HCT116 (cell line): ENCODE data around the gene GORASP1. TPM values are rescaled to one million over a fixed set of nuclear protein-coding genes. Genes with fewer than 3 reads are reported as not detected.

Experiments used
- ATAC-seq: fragments of 200-7000 bp; cut with Tn5 transposase; 2 replicates; pipeline ENCODE4 v1.9.1; 2020; ENCODE audit warnings: mild to moderate bottlenecking, moderate library complexity
- BruUV-seq: library from RNA; stranded (reverse); fragments of 400-500 nt; replicated peaks from 2 replicates; lab custom pipeline; 2021; lab: Mats Ljungman, UMichigan
- CTCF ChIA-PET: fragments of 300-600 bp; sonication (Branson Sonifier 250); formaldehyde crosslinking; loops from one replicate; lab custom pipeline; 2021; ENCODE audit warnings: antibody characterized with exemption; lab: Charles Lee
- POLR2A ChIA-PET: fragments of 300-600, 350-600 bp; sonication (Branson Sonifier 250); formaldehyde crosslinking; loops from one replicate; lab custom pipeline; 2021; ENCODE audit warnings: antibody characterized with exemption; lab: Charles Lee
- RAD21 ChIA-PET, 2 experiments: fragments of 300-600 bp; sonication (Branson Sonifier 250); formaldehyde crosslinking; loops; one replicate each; lab custom pipeline; 2023; ENCODE audit warnings: low total read pairs in 2 of 2; ENCODE audit not compliant: uncharacterized antibody in 2 of 2, unreplicated experiment in 2 of 2, low non-redundant PET in 1 of 2; lab: Charles Lee
- DNase-seq: peaks from one replicate; pipeline ENCODE4 v3.0.0-alpha.2; 2010; ENCODE audit warnings: low read depth, low spot score
- H2AFZ ChIP-seq: fragments of 200-600 bp; shearing (Covaris generic), sonication (generic); 2 replicates; pipeline ENCODE4 v1.6.1; 2017; ENCODE audit warnings: low read depth, mixed run types, mixed read lengths, antibody characterized with exemption, low read length; ENCODE audit not compliant: poor library complexity, severe bottlenecking
- H3K27ac ChIP-seq: 2 replicates; pipeline ENCODE4 v1.5.1; 2012; ENCODE audit warnings: low read depth, low read length
- H3K27me3 ChIP-seq: fragments of 200-600 bp; sonication (generic); 2 replicates; pipeline ENCODE4 v1.6.1; 2016; ENCODE audit warnings: mixed run types, low read length, mixed read lengths; ENCODE audit not compliant: insufficient read depth
- H3K36me3 ChIP-seq, 2 experiments: fragments of 200-500 bp in 1 of 2; fragments of 200-600 bp in 1 of 2; sonication (Bioruptor generic) in 1 of 2; sonication (generic) in 1 of 2; 2 replicates each; pipeline versions ENCODE4 v1.5.1 to v1.6.1; 2014 to 2016; ENCODE audit warnings: low read length in 2 of 2, inconsistent platforms in 1 of 2, mixed read lengths in 1 of 2, mixed run types in 1 of 2; ENCODE audit not compliant: insufficient read depth in 2 of 2, control insufficient read depth in 1 of 2
- H3K4me1 ChIP-seq, 2 experiments: fragments of 200-600 bp in 1 of 2; sonication (generic) in 1 of 2; 2 replicates each; pipeline versions ENCODE4 v1.5.1 to v1.6.1; 2012 to 2017; ENCODE audit warnings: low read length in 2 of 2, inconsistent platforms in 1 of 2, mild to moderate bottlenecking in 1 of 2, mixed read lengths in 1 of 2, mixed run types in 1 of 2, moderate library complexity in 1 of 2; ENCODE audit not compliant: insufficient read depth in 2 of 2, control insufficient read depth in 1 of 2
- H3K4me2 ChIP-seq: fragments of 200-600 bp; sonication (generic); 2 replicates; pipeline ENCODE4 v1.6.1; 2017; ENCODE audit warnings: mixed run types, low read length, mixed read lengths
- H3K4me3 ChIP-seq, 2 experiments: fragments of 200-600 bp in 1 of 2; sonication (generic) in 1 of 2; replicated peaks in 1 of 2; 2 replicates each; pipeline ENCODE4 v1.5.1; 2011 to 2016; ENCODE audit warnings: low read length in 2 of 2, control low read depth in 1 of 2, low read depth in 1 of 2, mild to moderate bottlenecking in 1 of 2, mixed read lengths in 1 of 2, mixed run types in 1 of 2
- H3K79me2 ChIP-seq: fragments of 200-600 bp; sonication (generic); 2 replicates; pipeline ENCODE4 v1.6.1; 2017; ENCODE audit warnings: mild to moderate bottlenecking, mixed run types, low read length, moderate library complexity, mixed read lengths; ENCODE audit not compliant: insufficient read depth
- H3K9ac ChIP-seq: fragments of 200-600 bp; sonication (generic); 2 replicates; pipeline ENCODE4 v1.6.1; 2016; ENCODE audit warnings: low read length, mixed read lengths
- H3K9me2 ChIP-seq: fragments of 200-600 bp; sonication (generic), shearing (Covaris generic); 2 replicates; pipeline ENCODE4 v1.6.1; 2017; ENCODE audit warnings: mixed run types, mild to moderate bottlenecking, moderate library complexity; ENCODE audit not compliant: insufficient read depth
- H3K9me3 ChIP-seq, 2 experiments: fragments of 200-500 bp in 1 of 2; fragments of 200-600 bp in 1 of 2; sonication (Bioruptor generic) in 1 of 2; sonication (generic) in 1 of 2; 2 replicates each; pipeline ENCODE4 v1.6.1; 2014 to 2017; ENCODE audit warnings: low read length in 2 of 2, mixed read lengths in 2 of 2, inconsistent platforms in 1 of 2, low read depth in 1 of 2, mild to moderate bottlenecking in 1 of 2, mixed run types in 1 of 2, moderate library complexity in 1 of 2; ENCODE audit not compliant: control insufficient read depth in 1 of 2, insufficient read depth in 1 of 2
- H4K20me1 ChIP-seq: fragments of 200-600 bp; sonication (generic), shearing (Covaris generic); 2 replicates; pipeline ENCODE4 v1.6.1; 2017; ENCODE audit warnings: mixed run types, mild to moderate bottlenecking, moderate library complexity; ENCODE audit not compliant: insufficient read depth
- CBX3 ChIP-seq: IDR thresholded peaks from 2 replicates; pipeline ENCODE4 v1.6.1; 2012; ENCODE audit warnings: low read depth
- CEBPB ChIP-seq: IDR thresholded peaks from 2 replicates; pipeline ENCODE4 v1.6.1; 2012; ENCODE audit warnings: low read depth
- CTCF ChIP-seq, 3 experiments: fragments of 200-600 bp in 1 of 3; sonication (generic) in 1 of 3; IDR thresholded peaks in 2 of 3; conservative IDR thresholded peaks in 1 of 3; 2 replicates each; pipeline ENCODE4 v1.5.1; 2012 to 2017; ENCODE audit warnings: low read depth in 2 of 3, low read length in 2 of 3, antibody characterized with exemption in 1 of 3, borderline replicate concordance in 1 of 3, control low read depth in 1 of 3, mild to moderate bottlenecking in 1 of 3, mixed read lengths in 1 of 3, mixed run types in 1 of 3, moderate library complexity in 1 of 3; ENCODE audit not compliant: insufficient read depth in 1 of 3
- EGR1 ChIP-seq: IDR thresholded peaks from 2 replicates; pipeline ENCODE4 v1.6.1; 2012; ENCODE audit warnings: low read depth
- ELF1 ChIP-seq: IDR thresholded peaks from 2 replicates; pipeline ENCODE4 v1.6.1; 2012; ENCODE audit warnings: low read depth, borderline replicate concordance
- EZH2phosphoT487 ChIP-seq: fragments of 200-600 bp; IDR thresholded peaks from 2 replicates; pipeline ENCODE4 v1.6.1; 2018; ENCODE audit warnings: antibody characterized with exemption, borderline replicate concordance
- JUND ChIP-seq: IDR thresholded peaks from 2 replicates; pipeline ENCODE4 v1.6.1; 2012
- POLR2A ChIP-seq: IDR thresholded peaks from 2 replicates; pipeline ENCODE4 v1.7.0; 2011; ENCODE audit warnings: borderline replicate concordance; ENCODE audit not compliant: insufficient read depth, insufficient read length; ENCODE audit errors: extremely low read depth
- POLR2AphosphoS5 ChIP-seq: IDR thresholded peaks from 2 replicates; pipeline ENCODE4 v1.6.1; 2011; ENCODE audit warnings: mild to moderate bottlenecking, low read depth, low read length, moderate library complexity
- SIN3A ChIP-seq: IDR thresholded peaks from 2 replicates; pipeline ENCODE4 v1.6.1; 2012; ENCODE audit warnings: low read depth
- SP1 ChIP-seq: IDR thresholded peaks from 2 replicates; pipeline ENCODE4 v1.6.1; 2012; ENCODE audit warnings: low read depth
- SRF ChIP-seq: IDR thresholded peaks from 2 replicates; pipeline ENCODE4 v1.6.1; 2012; ENCODE audit warnings: low read depth
- TCF7L2 ChIP-seq: IDR thresholded peaks from 2 replicates; pipeline ENCODE4 v1.7.0; 2011; ENCODE audit warnings: borderline replicate concordance, inconsistent platforms; ENCODE audit not compliant: insufficient read depth, insufficient read length; ENCODE audit errors: extremely low read depth
- YY1 ChIP-seq: IDR thresholded peaks from 2 replicates; pipeline ENCODE4 v1.6.1; 2011; ENCODE audit warnings: low read length, low read depth, moderate library complexity, mild to moderate bottlenecking; ENCODE audit not compliant: insufficient replicate concordance; ENCODE audit errors: extremely low read depth
- ZFX ChIP-seq: fragments of 450-650 bp; IDR thresholded peaks from 2 replicates; pipeline ENCODE4 v1.6.1; 2017
- ZNF274 ChIP-seq: fragments of 200-500 bp; sonication (Bioruptor generic); IDR thresholded peaks from 2 replicates; pipeline ENCODE4 v1.6.1; 2014; ENCODE audit warnings: mild to moderate bottlenecking, low read depth, low read length, inconsistent platforms
- intact Hi-C: fragments of 100-400 bp; cut with micrococcal nuclease; formaldehyde crosslinking; loops from 2 replicates; pipeline ENCODE4 v1.10.0; 2022
- total RNA-seq: library from RNA; stranded (reverse); gene quantifications from one replicate; pipeline ENCODE4 v1.2.1, GENCODE V29; 2021; ENCODE audit not compliant: unreplicated experiment
- TF ChIP-seq, protein P1 (sequence below): IDR thresholded peaks from 2 replicates; pipeline ENCODE4 v1.6.1; 2012; ENCODE audit warnings: low read depth
- TF ChIP-seq, protein P2 (sequence below): IDR thresholded peaks from 2 replicates; pipeline ENCODE4 v1.6.1; 2012
- TF ChIP-seq, protein P3 (sequence below): IDR thresholded peaks from 2 replicates; pipeline ENCODE4 v1.6.1; 2011; ENCODE audit warnings: mild to moderate bottlenecking, low read length, moderate library complexity; ENCODE audit not compliant: insufficient replicate concordance; ENCODE audit errors: extremely low read depth
- TF ChIP-seq, protein P4 (sequence below): IDR thresholded peaks from 2 replicates; pipeline ENCODE4 v1.6.1; 2012

Gene GORASP1
- total RNA-seq, 1 experiment from 2014 or later = 38.8 TPM

GRCh38 chr3:39130026-39130425, 22.6 kb upstream of the GORASP1 start:
- Histone ChIP-seq H3K4me2 (no peak overlapping the region), H3K4me1 (peaks cover 22 to 31% of the 10 kb centered on the region in 2 experiments), H3K79me2 (no peaks in the 10 kb centered on the region), H3K4me3 (no peak overlapping the region), H3K9ac (no peak overlapping the region), H3K36me3 (no peaks in the 10 kb centered on the region), H3K27me3 (no peaks in the 10 kb centered on the region), H2AFZ (no peak overlapping the region), H3K9me3 (no peaks in the 10 kb centered on the region), H4K20me1 (no peaks in the 10 kb centered on the region), H3K9me2 (no peaks in the 10 kb centered on the region), H3K27ac (no peak overlapping the region)
- ChIA-PET POLR2A (no interaction called here), RAD21 (no interaction called here), CTCF (interaction anchor here (1.7 kb wide), 1 partner anchor 158 kb away, joined by 4 read pairs; no protein-coding TSS in a partner anchor)
- BruUV-seq = no TSS peak
- ATAC-seq = no peak
- no peak for DNase-seq
- intact Hi-C loops = no loop called here
- TF ChIP-seq ELF1 (no peak), CEBPB (no peak), SIN3A (no peak), EGR1 (no peak), ZFX (no peak), EZH2phosphoT487 (no peak), POLR2AphosphoS5 (no peak), SP1 (no peak), TCF7L2 (no peak), CTCF (IDR thresholded peaks at IDR 0.05 in 2 of 3, conservative IDR thresholded peaks at IDR 0.05 in 1 of 3; ENCODE audit: borderline replicate concordance in 1 of 3, insufficient read depth in 1 of 3, low read depth in 2 of 3, low read length in 2 of 3) (no peak), POLR2A (no peak), YY1 (no peak), CBX3 (no peak), JUND (no peak), ZNF274 (no peak), SRF (no peak)
- TF ChIP-seq, protein P1, sequence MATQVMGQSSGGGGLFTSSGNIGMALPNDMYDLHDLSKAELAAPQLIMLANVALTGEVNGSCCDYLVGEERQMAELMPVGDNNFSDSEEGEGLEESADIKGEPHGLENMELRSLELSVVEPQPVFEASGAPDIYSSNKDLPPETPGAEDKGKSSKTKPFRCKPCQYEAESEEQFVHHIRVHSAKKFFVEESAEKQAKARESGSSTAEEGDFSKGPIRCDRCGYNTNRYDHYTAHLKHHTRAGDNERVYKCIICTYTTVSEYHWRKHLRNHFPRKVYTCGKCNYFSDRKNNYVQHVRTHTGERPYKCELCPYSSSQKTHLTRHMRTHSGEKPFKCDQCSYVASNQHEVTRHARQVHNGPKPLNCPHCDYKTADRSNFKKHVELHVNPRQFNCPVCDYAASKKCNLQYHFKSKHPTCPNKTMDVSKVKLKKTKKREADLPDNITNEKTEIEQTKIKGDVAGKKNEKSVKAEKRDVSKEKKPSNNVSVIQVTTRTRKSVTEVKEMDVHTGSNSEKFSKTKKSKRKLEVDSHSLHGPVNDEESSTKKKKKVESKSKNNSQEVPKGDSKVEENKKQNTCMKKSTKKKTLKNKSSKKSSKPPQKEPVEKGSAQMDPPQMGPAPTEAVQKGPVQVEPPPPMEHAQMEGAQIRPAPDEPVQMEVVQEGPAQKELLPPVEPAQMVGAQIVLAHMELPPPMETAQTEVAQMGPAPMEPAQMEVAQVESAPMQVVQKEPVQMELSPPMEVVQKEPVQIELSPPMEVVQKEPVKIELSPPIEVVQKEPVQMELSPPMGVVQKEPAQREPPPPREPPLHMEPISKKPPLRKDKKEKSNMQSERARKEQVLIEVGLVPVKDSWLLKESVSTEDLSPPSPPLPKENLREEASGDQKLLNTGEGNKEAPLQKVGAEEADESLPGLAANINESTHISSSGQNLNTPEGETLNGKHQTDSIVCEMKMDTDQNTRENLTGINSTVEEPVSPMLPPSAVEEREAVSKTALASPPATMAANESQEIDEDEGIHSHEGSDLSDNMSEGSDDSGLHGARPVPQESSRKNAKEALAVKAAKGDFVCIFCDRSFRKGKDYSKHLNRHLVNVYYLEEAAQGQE = no peak
- TF ChIP-seq, protein P2, sequence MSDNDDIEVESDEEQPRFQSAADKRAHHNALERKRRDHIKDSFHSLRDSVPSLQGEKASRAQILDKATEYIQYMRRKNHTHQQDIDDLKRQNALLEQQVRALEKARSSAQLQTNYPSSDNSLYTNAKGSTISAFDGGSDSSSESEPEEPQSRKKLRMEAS = no peak
- TF ChIP-seq, protein P3, sequence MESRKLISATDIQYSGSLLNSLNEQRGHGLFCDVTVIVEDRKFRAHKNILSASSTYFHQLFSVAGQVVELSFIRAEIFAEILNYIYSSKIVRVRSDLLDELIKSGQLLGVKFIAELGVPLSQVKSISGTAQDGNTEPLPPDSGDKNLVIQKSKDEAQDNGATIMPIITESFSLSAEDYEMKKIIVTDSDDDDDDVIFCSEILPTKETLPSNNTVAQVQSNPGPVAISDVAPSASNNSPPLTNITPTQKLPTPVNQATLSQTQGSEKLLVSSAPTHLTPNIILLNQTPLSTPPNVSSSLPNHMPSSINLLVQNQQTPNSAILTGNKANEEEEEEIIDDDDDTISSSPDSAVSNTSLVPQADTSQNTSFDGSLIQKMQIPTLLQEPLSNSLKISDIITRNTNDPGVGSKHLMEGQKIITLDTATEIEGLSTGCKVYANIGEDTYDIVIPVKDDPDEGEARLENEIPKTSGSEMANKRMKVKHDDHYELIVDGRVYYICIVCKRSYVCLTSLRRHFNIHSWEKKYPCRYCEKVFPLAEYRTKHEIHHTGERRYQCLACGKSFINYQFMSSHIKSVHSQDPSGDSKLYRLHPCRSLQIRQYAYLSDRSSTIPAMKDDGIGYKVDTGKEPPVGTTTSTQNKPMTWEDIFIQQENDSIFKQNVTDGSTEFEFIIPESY = no peak
- TF ChIP-seq, protein P4, sequence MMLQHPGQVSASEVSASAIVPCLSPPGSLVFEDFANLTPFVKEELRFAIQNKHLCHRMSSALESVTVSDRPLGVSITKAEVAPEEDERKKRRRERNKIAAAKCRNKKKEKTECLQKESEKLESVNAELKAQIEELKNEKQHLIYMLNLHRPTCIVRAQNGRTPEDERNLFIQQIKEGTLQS = no peak
